OCI-LY1 (cell line): ENCODE data around the gene PREP.
A peak's percentile ranks its signal among the peaks of the same experiment; 100 is the strongest.

Experiments
- H2AFZ ChIP-seq: fragments of 200-600 bp; sonication (generic), shearing (Covaris generic); 2 replicates; pipeline ENCODE4 v1.6.0; 2014; ENCODE audit warnings: antibody characterized with exemption, mild to moderate bottlenecking, low read length
- H3F3A ChIP-seq: fragments of 200-600 bp; sonication (generic), shearing (Covaris generic); 2 replicates; pipeline ENCODE4 v1.6.0; 2014; ENCODE audit warnings: mild to moderate bottlenecking, antibody characterized with exemption, low read length, moderate library complexity; ENCODE audit not compliant: insufficient read depth
- H3K27ac ChIP-seq: fragments of 200-600 bp; sonication (generic); 2 replicates; pipeline ENCODE4 v1.5.1; 2014; ENCODE audit warnings: low read length, mixed run types, mild to moderate bottlenecking, low read depth; ENCODE audit not compliant: poor library complexity, severe bottlenecking
- H3K27me3 ChIP-seq: fragments of 200-600 bp; sonication (generic); 2 replicates; pipeline ENCODE4 v1.6.0; 2014; ENCODE audit warnings: antibody characterized with exemption, mild to moderate bottlenecking, low read length, moderate library complexity; ENCODE audit not compliant: insufficient read depth
- H3K36me3 ChIP-seq: fragments of 200-600 bp; sonication (generic); 2 replicates; pipeline ENCODE4 v1.6.1; 2014; ENCODE audit warnings: mild to moderate bottlenecking, antibody characterized with exemption, low read length, moderate library complexity, mixed read lengths; ENCODE audit not compliant: insufficient read depth
- H3K4me1 ChIP-seq: fragments of 200-600 bp; sonication (generic); 2 replicates; pipeline ENCODE4 v1.5.1; 2014; ENCODE audit warnings: mild to moderate bottlenecking, low read length, moderate library complexity; ENCODE audit not compliant: insufficient read depth, severe bottlenecking
- H3K4me2 ChIP-seq: fragments of 200-600 bp; sonication (generic), shearing (Covaris generic); 2 replicates; pipeline ENCODE4 v1.6.1; 2014; ENCODE audit warnings: low read length
- H3K4me3 ChIP-seq: fragments of 200-600 bp; sonication (generic); 2 replicates; pipeline ENCODE4 v1.5.1; 2014; ENCODE audit warnings: low read length, low read depth, mild to moderate bottlenecking, mixed read lengths; ENCODE audit not compliant: poor library complexity, severe bottlenecking
- H3K79me2 ChIP-seq: fragments of 200-600 bp; shearing (Covaris generic); 2 replicates; pipeline ENCODE4 v1.6.1; 2016; ENCODE audit warnings: mixed run types, low read length, mixed read lengths; ENCODE audit not compliant: insufficient read depth
- H3K9ac ChIP-seq: fragments of 200-600 bp; sonication (generic), shearing (Covaris generic); 2 replicates; pipeline ENCODE4 v1.6.1; 2014; ENCODE audit warnings: mild to moderate bottlenecking, low read length, mixed read lengths
- H3K9me2 ChIP-seq: fragments of 200-600 bp; sonication (generic), shearing (Covaris generic); 2 replicates; pipeline ENCODE4 v1.6.1; 2014; ENCODE audit warnings: low read depth, mild to moderate bottlenecking, low read length, mixed read lengths
- H3K9me3 ChIP-seq: fragments of 200-600 bp; shearing (Covaris generic); 2 replicates; pipeline ENCODE4 v1.6.1; 2014; ENCODE audit warnings: low read length, mixed read lengths
- H4K20me1 ChIP-seq: fragments of 200-600 bp; sonication (generic), shearing (Covaris generic); 2 replicates; pipeline ENCODE4 v1.6.0; 2016; ENCODE audit warnings: mild to moderate bottlenecking, low read length; ENCODE audit not compliant: insufficient read depth
- CTCF ChIP-seq: fragments of 200-600 bp; sonication (generic), shearing (Covaris generic); IDR thresholded peaks from 2 replicates; pipeline ENCODE4 v1.5.1; 2017; ENCODE audit warnings: mild to moderate bottlenecking, antibody characterized with exemption, low read length, moderate library complexity, mixed read lengths
- EZH2 ChIP-seq: fragments of 200-600 bp; sonication (generic), shearing (Covaris generic); IDR thresholded peaks from 2 replicates; pipeline ENCODE4 v1.8.0; 2017; ENCODE audit warnings: borderline replicate concordance, mixed run types, mild to moderate bottlenecking, antibody characterized with exemption, low read length, moderate library complexity, mixed read lengths

Gene PREP

GRCh38 chr6:105319331-105319730 is 83.6 kb downstream of the PREP start:
- Histone ChIP-seq H3K9me2 (no peaks in the 10 kb centered on the region), H3K79me2 (no peaks in the 10 kb centered on the region), H3K4me2 (no peak overlapping the region), H3K9ac (no peak overlapping the region), H3K36me3 (peaks cover 18% of the 10 kb centered on the region), H3K9me3 (no peaks in the 10 kb centered on the region), H3K27ac (no peak overlapping the region), H3K4me3 (no peak overlapping the region), H3F3A (no peaks in the 10 kb centered on the region), H3K27me3 (no peaks in the 10 kb centered on the region), H3K4me1 (no peaks in the 10 kb centered on the region), H4K20me1 (no peaks in the 10 kb centered on the region), H2AFZ (no peak overlapping the region)
- no peak for TF ChIP-seq CTCF
- TF ChIP-seq EZH2 = no peak

GRCh38 chr6:105318660-105319059 is 84.2 kb downstream of the PREP start:
- Histone ChIP-seq H3K4me3 (no peak overlapping the region), H2AFZ (no peak overlapping the region), H3K9me3 (no peaks in the 10 kb centered on the region), H3K27ac (no peak overlapping the region), H3K36me3 (peaks cover 17% of the 10 kb centered on the region), H3K9me2 (no peaks in the 10 kb centered on the region), H3K27me3 (no peaks in the 10 kb centered on the region), H4K20me1 (no peaks in the 10 kb centered on the region), H3K4me1 (no peaks in the 10 kb centered on the region), H3K9ac (no peak overlapping the region), H3K79me2 (no peaks in the 10 kb centered on the region), H3F3A (no peaks in the 10 kb centered on the region), H3K4me2 (no peak overlapping the region)
- TF ChIP-seq CTCF (no peak), EZH2 (no peak)

GRCh38 chr6:105317607-105318533 is 85.0 kb downstream of the PREP start:
- H3K4me3 ChIP-seq = no peak overlapping the region
- H4K20me1 ChIP-seq = no peaks in the 10 kb centered on the region
- no peaks in the 10 kb centered on the region for H3K9me3 ChIP-seq
- H3K4me2 ChIP-seq = no peak overlapping the region
- H3K27ac ChIP-seq = no peak overlapping the region
- H3K27me3 ChIP-seq = no peaks in the 10 kb centered on the region
- H3K9ac ChIP-seq = no peak overlapping the region
- H3K36me3 ChIP-seq = peaks cover 9% of the 10 kb centered on the region; the same call in 1 of the 2 replicates
- no peaks in the 10 kb centered on the region for H3K4me1 ChIP-seq
- no peaks in the 10 kb centered on the region for H3F3A ChIP-seq
- no peak overlapping the region for H2AFZ ChIP-seq
- no peaks in the 10 kb centered on the region for H3K9me2 ChIP-seq
- TF ChIP-seq EZH2 = no peak
- peak; percentile 31; the same call in 1 of the 2 replicates for TF ChIP-seq CTCF
- H3K79me2 ChIP-seq = no peaks in the 10 kb centered on the region
